ENCODE data around the gene ARL1. TPM values are rescaled to one million over a fixed set of nuclear protein-coding genes. Genes with fewer than 3 reads are reported as not detected.

Gene ARL1
- polyA plus RNA-seq, 2 donors: 26.6 to 44.8 TPM

GRCh38 chr12:101351682-101352081, 55.9 kb downstream of the ARL1 start:
- Histone ChIP-seq H3K9me3 (ENCODE audit: control insufficient read depth in 2 of 2, insufficient read depth in 1 of 2, low read depth in 1 of 2, low read length in 1 of 2) (no peaks in the 10 kb centered on the region), H3K4me3 (ENCODE audit: low read depth in 1 of 2, low read length in 2 of 2) (no peak overlapping the region), H3K27ac (ENCODE audit: low read depth in 2 of 2, low read length in 1 of 2) (no peak overlapping the region), H3K27me3 (ENCODE audit: control insufficient read depth in 1 of 2, insufficient read depth in 2 of 2, low read length in 2 of 2) (no peaks in the 10 kb centered on the region), H3K4me1 (ENCODE audit: control insufficient read depth in 2 of 2, insufficient read depth in 2 of 2, low read length in 1 of 2) (no peaks in the 10 kb centered on the region), H3K36me3 (ENCODE audit: control insufficient read depth in 2 of 2, insufficient read depth in 2 of 2, low read length in 1 of 2) (peaks cover 0 to 12% of the 10 kb centered on the region in 2 donors)
- 96 to 99% methylated on average over 4 of the region's 4 CpGs for WGBS, 2 donors

- Histone ChIP-seq H3K4me3 (ENCODE audit: low read depth in 1 of 2, low read length in 2 of 2) (no peak overlapping the region), H3K27ac (ENCODE audit: low read depth in 2 of 2, low read length in 1 of 2) (no peak overlapping the region), H3K9me3 (ENCODE audit: control insufficient read depth in 2 of 2, insufficient read depth in 1 of 2, low read depth in 1 of 2, low read length in 1 of 2) (no peaks in the 10 kb centered on the region), H3K27me3 (ENCODE audit: control insufficient read depth in 1 of 2, insufficient read depth in 2 of 2, low read length in 2 of 2) (no peaks in the 10 kb centered on the region), H3K4me1 (ENCODE audit: control insufficient read depth in 2 of 2, insufficient read depth in 2 of 2, low read length in 1 of 2) (no peaks in the 10 kb centered on the region), H3K36me3 (ENCODE audit: control insufficient read depth in 2 of 2, insufficient read depth in 2 of 2, low read length in 1 of 2) (peaks cover 5 to 6% of the 10 kb centered on the region in 2 donors)
- WGBS, 2 donors: 88 to 90% methylated on average over 3 of the region's 3 CpGs
Observed at GRCh38 chr12:101343893-101344292, 63.7 kb downstream of the ARL1 start.

Other genes with a start within 250 kb of the ARL1 start
- under 1 TPM; 0.02 to 0.04 TPM for gene SLC5A8, start 197.5 kb downstream of the ARL1 start, polyA plus RNA-seq
- gene UTP20, start 127.7 kb downstream of the ARL1 start, polyA plus RNA-seq: 1 to 10 TPM; 1.4 to 2.8 TPM
- gene SPIC, start 67.6 kb upstream of the ARL1 start, polyA plus RNA-seq: under 1 TPM; 0.09 to 0.10 TPM
- gene MYBPC1, start 187.2 kb upstream of the ARL1 start, polyA plus RNA-seq: under 1 TPM in 1 of 2 donors, not detected in 1; 0.16 TPM

Data from esophagus (tissue), 2 donors.